Activated CD4-positive, alpha-beta T cell treated with anti-CD3 and anti-CD28 coated beads, Interleukin-2, amount 10 ng/mL, durations not matched to agents 24 days and 14 days (primary cell): ENCODE measurements around the gene ZNF423. TPM values are rescaled to one million over a fixed set of nuclear protein-coding genes. Genes with fewer than 3 reads are reported as not detected.

Experiments
- DNase-seq: peaks from one replicate; pipeline ENCODE4 v3.0.0; 2022
- H3K27ac Mint-ChIP-seq: one replicate; pipeline ENCODE4 v1.8.0; 2022; ENCODE audit warnings: mild to moderate bottlenecking, mixed read lengths
- H3K27me3 Mint-ChIP-seq: one replicate; pipeline ENCODE4 v1.8.0; 2022; ENCODE audit warnings: mixed read lengths
- H3K36me3 Mint-ChIP-seq: one replicate; pipeline ENCODE4 v1.8.0; 2022; ENCODE audit warnings: low read depth, mild to moderate bottlenecking, mixed read lengths
- H3K4me1 Mint-ChIP-seq: one replicate; pipeline ENCODE4 v1.8.0; 2021; ENCODE audit warnings: mixed read lengths
- H3K4me3 Mint-ChIP-seq: one replicate; pipeline ENCODE4 v1.8.0; 2022; ENCODE audit warnings: mild to moderate bottlenecking, moderate library complexity, mixed read lengths
- H3K9me3 Mint-ChIP-seq: one replicate; pipeline ENCODE4 v1.8.0; 2021; ENCODE audit warnings: mixed read lengths
- intact Hi-C: fragments of 100-400 bp; cut with micrococcal nuclease; formaldehyde crosslinking; loops from one replicate; pipeline ENCODE4 v1.15.1; 2023
- total RNA-seq: library from RNA; stranded (reverse); gene quantifications from 2 replicates; pipeline ENCODE4 v1.2.3, GENCODE V29; 2022

The ZNF423 gene
- total RNA-seq, 1 donor from 2014 or later, result not detected

GRCh38 chr16:49653173-49653570 is 202.7 kb downstream of the ZNF423 start:
- H3K4me1 Mint-ChIP-seq, result no peaks in the 10 kb centered on the region
- no peaks in the 10 kb centered on the region for H3K27me3 Mint-ChIP-seq
- DNase-seq, result no peak
- intact Hi-C loops, result no loop called here
- no peaks in the 10 kb centered on the region for H3K9me3 Mint-ChIP-seq
- no peaks in the 10 kb centered on the region for H3K36me3 Mint-ChIP-seq
- no peak overlapping the region for H3K27ac Mint-ChIP-seq
- no peak overlapping the region for H3K4me3 Mint-ChIP-seq

DNA sequence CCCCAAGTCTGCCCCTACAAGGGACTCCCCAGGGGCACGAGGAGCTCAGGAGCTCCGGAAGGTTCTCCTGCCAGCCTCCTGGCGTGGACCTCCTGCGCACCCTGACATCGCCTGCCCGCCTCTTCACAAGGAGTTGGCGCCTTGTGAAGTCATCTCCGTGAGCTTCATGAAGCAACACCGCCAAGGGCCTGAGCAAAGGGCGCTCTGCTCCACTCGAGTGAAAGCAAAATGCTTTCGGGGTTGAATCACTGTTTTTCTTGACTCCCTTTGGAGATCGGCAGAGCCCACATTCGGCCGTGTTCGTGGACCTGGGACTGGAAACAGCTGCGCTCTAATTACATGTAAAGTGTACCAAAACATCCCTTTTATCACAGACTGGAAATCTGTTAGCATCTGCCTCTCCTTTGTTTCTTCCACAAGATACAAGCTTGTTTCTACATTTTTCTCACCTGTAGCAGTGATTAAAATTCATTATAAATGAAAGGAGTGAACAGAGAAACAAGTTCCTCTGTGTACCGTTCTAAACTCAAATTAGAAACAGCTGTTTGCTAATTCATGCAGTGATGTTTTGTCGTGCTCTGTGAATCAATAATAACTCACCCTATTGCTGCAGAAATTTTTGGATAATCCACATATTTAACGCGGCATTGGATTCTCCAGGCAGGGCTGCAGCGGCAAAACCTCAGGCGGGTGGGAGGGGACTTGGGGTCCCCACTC is 203.3 kb downstream of the ZNF423 start:
- Mint-ChIP-seq H3K36me3 (no peaks in the 10 kb centered on the region), H3K27ac (no peak overlapping the region), H3K4me1 (no peaks in the 10 kb centered on the region), H3K27me3 (no peaks in the 10 kb centered on the region), H3K9me3 (peaks cover 5% of the 10 kb centered on the region), H3K4me3 (no peak overlapping the region)
- no peak for DNase-seq
- intact Hi-C loops, result no loop called here

GRCh38 chr16:49651996-49652395 is 203.9 kb downstream of the ZNF423 start:
- no peak overlapping the region for H3K27ac Mint-ChIP-seq
- H3K27me3 Mint-ChIP-seq, result no peaks in the 10 kb centered on the region
- no peaks in the 10 kb centered on the region for H3K4me1 Mint-ChIP-seq
- H3K9me3 Mint-ChIP-seq, result peaks cover 6% of the 10 kb centered on the region
- H3K36me3 Mint-ChIP-seq, result no peaks in the 10 kb centered on the region
- intact Hi-C loops, result no loop called here
- DNase-seq, result no peak
- H3K4me3 Mint-ChIP-seq, result no peak overlapping the region

GRCh38 chr16:49651226-49651625 is 204.7 kb downstream of the ZNF423 start:
- Mint-ChIP-seq H3K9me3 (peaks cover 6% of the 10 kb centered on the region), H3K36me3 (no peaks in the 10 kb centered on the region), H3K4me1 (no peaks in the 10 kb centered on the region), H3K27ac (no peak overlapping the region), H3K4me3 (no peak overlapping the region), H3K27me3 (no peaks in the 10 kb centered on the region)
- no peak for DNase-seq
- intact Hi-C loops, result no loop called here

DNA sequence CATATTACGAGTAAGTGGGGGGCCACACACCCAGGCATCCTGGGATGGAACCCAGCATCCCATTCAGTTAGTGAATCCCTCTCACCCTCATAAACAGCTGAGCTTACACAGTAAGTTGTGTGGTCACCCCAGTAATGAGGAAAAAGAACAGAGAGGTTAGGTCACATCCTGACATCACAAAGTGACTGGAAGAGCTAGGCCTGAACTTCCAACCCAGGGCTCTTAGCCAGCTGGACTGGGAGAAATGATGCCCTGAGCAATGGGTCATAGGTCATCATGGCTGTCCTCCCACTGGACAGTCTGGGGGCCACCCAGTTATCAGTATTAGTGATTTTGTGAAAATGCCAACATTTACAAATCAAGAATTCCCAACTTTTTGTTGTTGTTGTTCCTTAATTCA is 205.3 kb downstream of the ZNF423 start:
- no peak overlapping the region for H3K4me3 Mint-ChIP-seq
- peaks cover 11% of the 10 kb centered on the region for H3K9me3 Mint-ChIP-seq
- H3K4me1 Mint-ChIP-seq, result no peaks in the 10 kb centered on the region
- intact Hi-C loops, result no loop called here
- H3K27ac Mint-ChIP-seq, result no peak overlapping the region
- no peak for DNase-seq
- no peaks in the 10 kb centered on the region for H3K36me3 Mint-ChIP-seq
- H3K27me3 Mint-ChIP-seq, result no peaks in the 10 kb centered on the region

DNA sequence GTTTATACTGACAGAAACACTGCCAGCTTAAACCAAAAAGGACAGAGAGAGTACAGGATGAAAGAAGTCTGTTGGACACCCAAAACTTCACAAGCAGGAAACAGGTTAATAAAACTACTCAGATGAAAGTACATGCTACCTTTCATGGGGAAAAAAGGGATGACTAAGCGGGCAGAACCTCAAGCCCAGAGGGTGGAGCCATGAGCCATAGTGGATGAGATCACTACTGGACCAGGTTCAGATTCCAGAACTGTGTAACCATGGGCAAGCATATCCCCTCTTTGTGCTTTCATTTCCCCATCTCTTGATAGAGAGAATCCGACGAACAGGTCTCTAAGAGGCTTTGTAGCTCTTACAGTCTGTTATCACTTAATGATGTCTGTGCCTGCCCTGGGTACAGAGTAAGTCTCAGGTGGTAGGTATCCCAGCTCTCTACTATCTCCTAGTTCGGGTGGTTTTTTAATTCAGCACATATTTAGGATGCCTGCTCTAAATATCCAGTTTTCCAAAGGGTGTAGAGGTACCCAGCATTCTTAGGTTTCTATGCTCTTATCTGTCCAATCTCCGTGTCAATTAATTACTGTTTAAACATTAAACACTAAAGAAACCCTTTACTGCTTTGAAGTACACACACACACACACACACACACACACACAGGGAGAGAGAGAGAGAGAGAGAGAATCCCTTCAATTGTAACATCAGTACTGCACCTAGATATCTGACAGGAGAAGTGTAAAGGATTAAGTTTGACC is 206.7 kb downstream of the ZNF423 start:
- no peak for DNase-seq
- Mint-ChIP-seq H3K4me3 (no peak overlapping the region), H3K36me3 (no peaks in the 10 kb centered on the region), H3K27me3 (no peaks in the 10 kb centered on the region), H3K9me3 (peaks cover 11% of the 10 kb centered on the region), H3K27ac (no peak overlapping the region), H3K4me1 (no peaks in the 10 kb centered on the region)
- intact Hi-C loops, result no loop called here

DNA sequence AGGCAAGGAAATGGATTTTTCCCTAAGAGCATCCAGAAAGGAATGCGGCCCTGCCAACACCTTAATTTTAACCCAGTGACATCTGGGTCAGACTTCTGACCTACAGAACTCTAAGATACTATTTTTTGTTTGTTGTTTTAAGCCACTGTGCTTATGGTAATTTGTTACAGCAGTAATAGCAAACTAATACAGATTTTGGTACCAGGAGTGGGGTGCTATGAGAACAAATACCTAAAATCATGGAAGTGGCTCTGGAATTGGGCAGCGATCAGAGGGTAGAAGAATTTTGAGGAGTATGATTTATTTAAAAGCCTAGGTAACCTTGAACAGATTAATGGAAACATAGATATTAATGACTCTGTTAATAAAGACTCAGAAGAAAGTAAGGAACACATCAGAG is 208.2 kb downstream of the ZNF423 start:
- intact Hi-C loops, result no loop called here
- Mint-ChIP-seq H3K27me3 (no peaks in the 10 kb centered on the region), H3K4me3 (no peak overlapping the region), H3K27ac (no peak overlapping the region), H3K36me3 (no peaks in the 10 kb centered on the region), H3K4me1 (no peaks in the 10 kb centered on the region), H3K9me3 (peaks cover 11% of the 10 kb centered on the region)
- DNase-seq, result no peak

GRCh38 chr16:49645263-49645662 is 210.6 kb downstream of the ZNF423 start:
- H3K36me3 Mint-ChIP-seq, result no peaks in the 10 kb centered on the region
- H3K4me1 Mint-ChIP-seq, result no peaks in the 10 kb centered on the region
- no peak for DNase-seq
- H3K9me3 Mint-ChIP-seq, result peaks cover 11% of the 10 kb centered on the region
- no peaks in the 10 kb centered on the region for H3K27me3 Mint-ChIP-seq
- no peak overlapping the region for H3K4me3 Mint-ChIP-seq
- intact Hi-C loops, result no loop called here
- H3K27ac Mint-ChIP-seq, result no peak overlapping the region

- no peak for DNase-seq
- Mint-ChIP-seq H3K27me3 (no peaks in the 10 kb centered on the region), H3K27ac (no peak overlapping the region), H3K4me1 (no peaks in the 10 kb centered on the region), H3K36me3 (no peaks in the 10 kb centered on the region), H3K9me3 (peaks cover 11% of the 10 kb centered on the region), H3K4me3 (no peak overlapping the region)
- intact Hi-C loops, result no loop called here
These were observed 211.8 kb downstream of the ZNF423 start for GRCh38 chr16:49644145-49644463.

DNA sequence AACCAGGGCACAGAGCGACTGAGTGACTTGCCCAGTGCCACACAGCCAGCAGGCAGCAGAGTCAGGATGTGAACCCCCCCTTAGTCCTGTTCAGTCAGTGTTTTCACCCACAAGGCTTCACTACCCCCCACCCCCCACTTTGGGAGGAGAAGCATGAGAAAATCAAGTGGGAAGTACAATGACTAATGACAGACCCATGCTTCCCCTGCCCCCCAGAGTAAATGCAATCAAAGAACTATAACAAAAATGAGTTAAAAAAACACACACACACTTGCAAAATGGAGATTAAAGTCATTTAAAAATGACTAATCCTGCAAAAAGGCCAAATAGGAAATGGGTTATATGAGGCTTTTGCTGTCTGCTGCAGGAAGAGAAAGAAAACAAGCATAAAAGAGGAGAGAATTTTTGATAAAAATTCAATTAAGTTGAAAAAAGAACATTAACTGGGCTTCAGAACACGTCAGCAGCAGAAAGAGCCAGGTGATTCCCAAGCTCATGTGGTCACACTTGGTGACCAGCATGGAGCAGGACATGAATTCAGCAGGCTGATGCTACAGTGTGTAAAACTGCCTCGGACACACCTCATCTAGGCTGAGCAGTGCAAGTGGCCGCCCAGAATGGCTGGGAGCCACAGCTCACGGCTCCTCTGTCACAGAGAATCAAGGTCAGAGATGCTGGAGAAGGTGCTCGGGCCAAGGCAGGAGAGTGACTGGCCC is 212.3 kb downstream of the ZNF423 start:
- Mint-ChIP-seq H3K4me1 (no peaks in the 10 kb centered on the region), H3K27me3 (no peaks in the 10 kb centered on the region), H3K36me3 (no peaks in the 10 kb centered on the region), H3K4me3 (no peak overlapping the region), H3K9me3 (peaks cover 11% of the 10 kb centered on the region), H3K27ac (no peak overlapping the region)
- no peak for DNase-seq
- intact Hi-C loops, result no loop called here

DNA sequence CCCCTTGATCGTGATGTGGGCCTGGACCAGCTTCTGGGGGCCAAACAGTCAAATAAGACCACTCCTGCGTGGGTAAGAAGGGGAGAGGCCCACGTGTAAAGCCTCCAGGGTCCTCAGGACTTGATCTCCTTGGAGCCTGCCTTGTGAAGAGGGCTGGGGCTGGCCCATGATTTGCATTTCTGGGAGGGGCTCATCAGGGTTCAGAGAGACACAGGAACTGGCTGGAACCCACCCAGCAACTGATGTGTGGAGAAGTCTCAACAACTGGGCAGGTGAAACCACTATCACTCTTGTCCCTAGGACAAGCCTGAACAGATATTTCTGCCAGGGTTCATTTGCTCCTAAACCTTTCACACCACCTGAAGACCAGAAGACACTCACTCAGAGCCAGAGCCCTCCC is 214.7 kb downstream of the ZNF423 start:
- Mint-ChIP-seq H3K27ac (no peak overlapping the region), H3K36me3 (no peaks in the 10 kb centered on the region)

GRCh38 chr16:49640581-49640980 is 215.3 kb downstream of the ZNF423 start:
- Mint-ChIP-seq H3K36me3 (no peaks in the 10 kb centered on the region), H3K4me1 (no peaks in the 10 kb centered on the region), H3K27me3 (no peaks in the 10 kb centered on the region), H3K27ac (no peak overlapping the region), H3K4me3 (no peak overlapping the region), H3K9me3 (no peaks in the 10 kb centered on the region)
- DNase-seq, result no peak
- intact Hi-C loops, result no loop called here

More for the DNA sequence above, 214.7 kb downstream of the ZNF423 start:
- peaks cover 5% of the 10 kb centered on the region for H3K9me3 Mint-ChIP-seq
- no peak for DNase-seq
- H3K4me1 Mint-ChIP-seq, result no peaks in the 10 kb centered on the region
- H3K27me3 Mint-ChIP-seq, result no peaks in the 10 kb centered on the region
- intact Hi-C loops, result no loop called here
- no peak overlapping the region for H3K4me3 Mint-ChIP-seq

DNA sequence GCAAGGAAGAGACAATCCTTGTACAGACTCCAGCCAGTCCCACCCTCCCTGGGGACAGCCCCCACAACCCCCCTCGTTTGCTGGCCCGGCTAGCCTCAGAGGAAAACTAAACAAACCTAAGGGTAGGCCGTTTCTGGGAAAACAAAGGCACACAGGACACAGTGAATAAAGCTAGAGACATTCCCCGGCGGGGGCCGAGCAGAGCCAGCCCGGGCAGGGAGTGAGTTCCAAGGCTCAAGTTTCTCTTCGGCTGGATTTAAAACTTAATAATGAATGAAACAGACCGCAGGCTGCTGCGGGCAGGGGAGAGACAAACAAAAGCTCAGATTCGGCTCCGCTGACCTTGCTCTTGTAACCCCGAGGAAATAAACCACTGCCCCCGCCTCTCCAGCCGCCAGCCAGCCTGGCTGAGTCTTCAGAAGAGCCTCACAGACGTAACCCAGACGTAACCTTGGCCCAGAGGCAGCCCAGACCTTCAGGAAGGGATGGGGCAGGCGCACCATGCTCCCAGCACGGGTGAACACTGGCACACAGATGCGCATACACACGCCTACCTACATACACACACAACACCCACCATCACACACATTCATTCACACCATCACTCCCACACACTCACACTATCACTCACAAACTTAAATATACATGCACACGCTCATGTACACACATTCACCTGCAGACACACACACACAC is 216.0 kb downstream of the ZNF423 start:
- intact Hi-C loops, result no loop called here
- H3K36me3 Mint-ChIP-seq, result no peaks in the 10 kb centered on the region
- H3K9me3 Mint-ChIP-seq, result no peaks in the 10 kb centered on the region
- no peak for DNase-seq
- no peak overlapping the region for H3K27ac Mint-ChIP-seq
- H3K4me1 Mint-ChIP-seq, result no peaks in the 10 kb centered on the region
- no peaks in the 10 kb centered on the region for H3K27me3 Mint-ChIP-seq
- H3K4me3 Mint-ChIP-seq, result no peak overlapping the region
